Left hindlimb (tissue), 1 donor: Measurements from ENCODE around the gene MGME1.
"Not testable (repeated sequence)": the region's sequence is repeated elsewhere in the genome, so short reads cannot be mapped to it uniquely, and the experiment has no call there.

Source experiments
- DNase-seq: peaks from one replicate; pipeline ENCODE4 v3.0.0-alpha.2; 2018

Gene MGME1

DNA sequence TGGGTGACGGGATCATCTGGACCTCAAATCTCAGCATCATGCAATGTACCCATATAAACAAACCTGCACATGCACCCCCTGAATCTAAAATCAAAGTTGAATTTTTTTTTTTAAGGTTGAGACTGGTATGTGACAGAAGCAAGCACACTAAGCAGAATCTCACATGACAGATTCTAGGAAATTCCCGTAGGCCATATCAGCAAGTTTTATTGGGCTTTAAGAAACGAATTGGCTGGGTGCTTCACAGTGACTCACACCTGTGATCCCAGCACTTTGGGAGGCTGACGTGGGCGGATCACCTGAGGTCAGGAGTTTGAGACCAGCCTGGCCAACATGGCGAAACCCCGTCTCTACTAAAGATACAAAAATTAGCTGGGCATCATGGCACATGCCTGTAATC is 58.2 kb downstream of the MGME1 start:
- DNase-seq = not testable (repeated sequence)

DNA sequence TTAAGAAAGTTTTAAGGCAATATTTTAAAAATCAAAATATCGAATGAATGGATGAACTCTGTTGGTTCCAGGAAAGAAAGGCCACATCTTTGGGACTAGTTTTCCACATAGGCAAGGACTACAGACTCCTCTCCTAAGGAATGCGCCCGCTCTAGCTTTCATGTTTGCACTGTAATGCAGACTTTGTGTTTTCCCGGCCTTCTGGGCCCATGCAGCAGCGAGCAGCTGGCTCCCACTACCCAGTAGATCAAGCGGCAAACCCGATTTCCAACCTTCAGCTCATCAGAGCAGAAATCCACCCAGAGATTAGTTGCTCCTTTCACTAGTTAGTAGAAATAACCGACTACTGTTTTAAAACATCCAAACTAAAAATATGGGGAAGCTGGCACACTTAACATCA is 61.2 kb downstream of the MGME1 start:
- no peak for DNase-seq

DNA sequence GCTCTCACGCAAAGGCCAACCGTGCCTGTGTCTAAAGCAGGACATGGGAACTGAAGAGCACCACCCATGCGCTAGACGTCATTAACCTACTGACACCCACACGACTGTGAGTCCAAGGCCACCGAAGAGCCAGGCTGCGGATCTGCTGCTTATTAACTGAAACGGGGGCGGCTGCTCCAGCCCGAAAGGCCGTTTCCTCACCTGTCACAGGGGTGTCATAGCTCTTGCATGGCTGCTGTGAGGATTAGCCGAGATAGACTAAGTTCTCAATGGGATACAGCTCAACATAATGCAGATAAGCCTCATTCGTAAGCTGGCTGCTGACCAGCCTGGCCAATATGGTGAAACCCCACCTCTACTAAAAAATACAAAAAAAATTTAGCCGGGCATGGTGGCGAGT is 62.2 kb downstream of the MGME1 start:
- no peak for DNase-seq

DNA sequence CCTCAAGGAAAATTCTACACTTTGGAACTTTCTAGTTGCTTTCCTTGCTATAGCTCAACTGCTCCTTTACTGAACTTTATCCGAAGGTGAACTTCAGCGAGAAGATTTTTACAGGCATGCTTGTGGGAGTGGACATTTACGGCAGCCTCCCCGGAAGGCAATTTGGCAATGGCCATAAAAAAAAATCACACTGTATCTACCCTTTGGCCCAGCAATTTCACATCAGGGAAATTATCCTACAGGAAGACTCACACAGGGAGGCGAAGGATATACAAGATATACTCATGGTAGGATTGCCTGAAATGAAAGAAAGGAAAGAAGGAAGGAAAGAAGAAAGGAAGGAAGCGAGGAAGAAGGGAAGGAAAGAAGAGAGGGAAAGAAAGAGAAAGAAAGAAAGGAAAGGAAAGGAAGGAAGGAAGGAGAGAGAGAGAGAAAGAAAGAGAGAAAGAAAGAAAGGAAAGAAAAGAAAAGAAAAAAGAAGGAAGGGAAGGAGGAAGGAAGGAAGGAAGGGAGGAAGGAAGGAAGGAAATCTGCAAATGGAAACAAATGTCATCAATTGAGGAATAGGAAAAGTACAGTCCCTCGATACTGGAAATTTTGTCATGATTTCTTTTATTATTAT is 63.2 kb downstream of the MGME1 start:
- DNase-seq = no peak

DNA sequence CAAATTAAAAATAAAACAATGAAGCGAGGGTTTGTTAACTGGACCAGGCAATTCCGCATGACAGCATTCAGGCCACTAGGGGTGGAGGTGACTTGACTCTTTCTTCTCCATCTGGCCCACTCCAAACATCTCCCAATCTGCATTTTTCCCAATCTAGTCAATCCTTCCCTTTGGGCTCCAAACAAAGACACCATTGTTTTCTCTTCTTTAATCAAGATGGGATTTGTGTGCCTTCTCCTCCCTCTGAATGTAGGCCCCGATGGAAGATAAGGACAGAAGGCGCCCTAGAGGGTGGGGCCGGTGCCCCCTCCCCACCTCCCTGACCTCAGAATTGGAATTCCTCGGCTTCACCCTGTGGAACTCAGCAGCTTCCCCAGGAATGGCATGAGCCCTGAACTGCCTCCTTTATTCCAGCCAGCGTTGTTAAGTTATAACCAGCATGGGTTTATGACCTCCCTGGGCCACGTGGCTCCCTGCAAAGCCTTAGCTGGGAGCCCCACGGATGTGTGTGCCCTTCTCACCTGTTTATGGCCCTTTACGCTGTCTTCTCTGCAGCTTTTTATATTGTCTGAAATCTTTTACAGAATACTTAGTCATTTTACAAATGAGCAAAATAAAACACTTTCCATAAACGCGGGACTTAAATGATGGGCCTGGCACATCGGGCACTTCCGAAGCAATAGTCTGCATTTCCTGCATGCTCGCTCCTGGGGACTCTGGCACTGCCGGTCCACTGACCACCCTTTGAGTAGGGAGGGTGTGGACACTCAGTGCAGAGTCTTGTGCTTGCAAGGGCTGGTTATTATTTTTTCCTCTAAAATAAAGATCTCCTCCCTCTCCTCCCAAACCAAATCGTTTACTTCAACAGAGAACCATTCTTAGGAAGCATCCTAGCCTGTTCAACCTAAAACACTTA is 64.4 kb downstream of the MGME1 start:
- DNase-seq = no peak

DNA sequence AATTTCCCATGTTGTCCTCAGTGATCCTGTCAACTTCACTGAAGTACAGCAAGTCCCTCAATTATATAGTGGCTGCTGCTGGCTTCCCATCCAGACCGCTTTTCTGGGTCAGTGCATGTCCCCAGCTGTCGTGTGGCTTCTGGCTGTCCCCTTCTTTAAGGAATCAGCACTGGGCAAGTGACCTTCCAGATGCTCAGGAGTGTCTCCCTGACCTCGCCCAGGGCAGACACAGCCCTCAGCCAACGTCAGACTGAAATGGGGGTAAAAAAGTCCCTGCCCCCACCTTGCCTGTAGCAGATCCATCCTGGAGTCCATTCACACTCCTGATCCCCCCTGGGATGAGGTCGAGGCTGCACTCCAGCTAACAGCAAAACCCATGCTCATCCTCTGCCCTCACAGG is 65.2 kb downstream of the MGME1 start:
- no peak for DNase-seq

DNA sequence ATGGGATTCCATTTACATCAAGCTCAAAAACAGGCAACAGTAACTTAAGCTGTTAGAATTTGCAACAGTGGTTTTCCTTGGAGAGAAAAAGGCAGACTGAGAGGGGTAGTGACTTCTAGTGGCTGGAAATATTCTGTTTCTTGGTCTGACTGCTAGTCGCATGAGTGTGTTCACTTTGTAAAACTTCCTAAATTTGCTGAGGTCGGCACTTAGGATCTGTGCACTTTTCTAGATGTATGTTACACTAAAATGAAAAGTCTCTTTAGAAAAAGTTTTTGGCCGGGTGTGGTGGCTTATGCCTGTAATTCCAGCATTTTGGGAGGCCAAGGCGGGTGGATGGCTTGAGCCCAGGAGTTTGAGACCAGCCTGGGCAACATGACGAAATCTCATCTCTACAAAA is 70.2 kb downstream of the MGME1 start:
- no peak for DNase-seq
